C4-2B (cell line): ENCODE data around the gene AFF3.

ENCODE experiments used
- ZFX ChIP-seq: fragments of 450-650 bp; IDR thresholded peaks from 2 replicates; pipeline ENCODE4 v1.6.1; 2017
- TF ChIP-seq, protein P1 (sequence below): fragments of 450-650 bp; conservative IDR thresholded peaks from 2 replicates; pipeline ENCODE4 v1.5.1; 2017; ENCODE audit warnings: mild to moderate bottlenecking

DNA sequence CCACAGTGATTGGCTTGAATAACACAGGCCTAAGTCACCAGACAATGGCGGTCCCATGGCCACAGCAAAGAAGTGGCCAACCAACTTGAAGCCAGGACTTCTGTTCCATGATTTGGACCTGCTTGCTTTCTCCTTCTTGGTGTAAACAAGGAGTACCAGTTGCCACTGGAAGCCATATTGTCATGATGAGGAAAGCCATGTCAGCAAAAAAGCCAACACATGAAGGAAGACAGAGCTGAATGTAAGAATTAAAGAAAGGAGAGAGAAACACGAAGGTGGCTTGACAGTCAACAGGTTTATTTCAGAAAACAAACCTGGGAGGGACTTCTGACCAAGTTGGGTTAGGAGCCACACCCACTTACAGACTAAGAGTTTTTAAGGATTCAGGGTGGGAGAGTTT lies 620.2 kb downstream of the AFF3 start:
- TF ChIP-seq, protein P1, sequence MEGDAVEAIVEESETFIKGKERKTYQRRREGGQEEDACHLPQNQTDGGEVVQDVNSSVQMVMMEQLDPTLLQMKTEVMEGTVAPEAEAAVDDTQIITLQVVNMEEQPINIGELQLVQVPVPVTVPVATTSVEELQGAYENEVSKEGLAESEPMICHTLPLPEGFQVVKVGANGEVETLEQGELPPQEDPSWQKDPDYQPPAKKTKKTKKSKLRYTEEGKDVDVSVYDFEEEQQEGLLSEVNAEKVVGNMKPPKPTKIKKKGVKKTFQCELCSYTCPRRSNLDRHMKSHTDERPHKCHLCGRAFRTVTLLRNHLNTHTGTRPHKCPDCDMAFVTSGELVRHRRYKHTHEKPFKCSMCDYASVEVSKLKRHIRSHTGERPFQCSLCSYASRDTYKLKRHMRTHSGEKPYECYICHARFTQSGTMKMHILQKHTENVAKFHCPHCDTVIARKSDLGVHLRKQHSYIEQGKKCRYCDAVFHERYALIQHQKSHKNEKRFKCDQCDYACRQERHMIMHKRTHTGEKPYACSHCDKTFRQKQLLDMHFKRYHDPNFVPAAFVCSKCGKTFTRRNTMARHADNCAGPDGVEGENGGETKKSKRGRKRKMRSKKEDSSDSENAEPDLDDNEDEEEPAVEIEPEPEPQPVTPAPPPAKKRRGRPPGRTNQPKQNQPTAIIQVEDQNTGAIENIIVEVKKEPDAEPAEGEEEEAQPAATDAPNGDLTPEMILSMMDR, result no peak
- TF ChIP-seq ZFX, result no peak
